Measurements from ENCODE around the gene CACNA1I. TPM values are rescaled to one million over a fixed set of nuclear protein-coding genes. Genes with fewer than 3 reads are reported as not detected.

CACNA1I gene
- polyA plus RNA-seq, 1 experiment, result not detected

GRCh38 chr22:39712751-39713525 lies 142.4 kb downstream of the CACNA1I start:
- DNase-seq (ENCODE audit: low read depth, low spot score), result no peak
- H3K27ac ChIP-seq (ENCODE audit: low read depth, low read length), result no peak overlapping the region
- CTCF ChIA-PET, result interaction anchor here (1.0 kb wide), 1 partner anchor 179 kb away, joined by 3 read pairs; no protein-coding TSS in a partner anchor
- no peaks in the 10 kb centered on the region; the same call in 1 of the 2 replicates for H3K9me3 ChIP-seq (ENCODE audit: control insufficient read depth, insufficient read depth, low read length)
- no peak overlapping the region for H3K4me3 ChIP-seq (ENCODE audit: low read depth, low read length)
- POLR2A ChIA-PET, result no interaction called here
- H3K27me3 ChIP-seq (ENCODE audit: control insufficient read depth, insufficient read depth, low read length), result peaks cover 54% of the 10 kb centered on the region
- TF ChIP-seq, protein P1, sequence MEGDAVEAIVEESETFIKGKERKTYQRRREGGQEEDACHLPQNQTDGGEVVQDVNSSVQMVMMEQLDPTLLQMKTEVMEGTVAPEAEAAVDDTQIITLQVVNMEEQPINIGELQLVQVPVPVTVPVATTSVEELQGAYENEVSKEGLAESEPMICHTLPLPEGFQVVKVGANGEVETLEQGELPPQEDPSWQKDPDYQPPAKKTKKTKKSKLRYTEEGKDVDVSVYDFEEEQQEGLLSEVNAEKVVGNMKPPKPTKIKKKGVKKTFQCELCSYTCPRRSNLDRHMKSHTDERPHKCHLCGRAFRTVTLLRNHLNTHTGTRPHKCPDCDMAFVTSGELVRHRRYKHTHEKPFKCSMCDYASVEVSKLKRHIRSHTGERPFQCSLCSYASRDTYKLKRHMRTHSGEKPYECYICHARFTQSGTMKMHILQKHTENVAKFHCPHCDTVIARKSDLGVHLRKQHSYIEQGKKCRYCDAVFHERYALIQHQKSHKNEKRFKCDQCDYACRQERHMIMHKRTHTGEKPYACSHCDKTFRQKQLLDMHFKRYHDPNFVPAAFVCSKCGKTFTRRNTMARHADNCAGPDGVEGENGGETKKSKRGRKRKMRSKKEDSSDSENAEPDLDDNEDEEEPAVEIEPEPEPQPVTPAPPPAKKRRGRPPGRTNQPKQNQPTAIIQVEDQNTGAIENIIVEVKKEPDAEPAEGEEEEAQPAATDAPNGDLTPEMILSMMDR (IDR thresholded peaks at IDR 0.05; ENCODE audit: low read depth, low read length), result no peak

DNA sequence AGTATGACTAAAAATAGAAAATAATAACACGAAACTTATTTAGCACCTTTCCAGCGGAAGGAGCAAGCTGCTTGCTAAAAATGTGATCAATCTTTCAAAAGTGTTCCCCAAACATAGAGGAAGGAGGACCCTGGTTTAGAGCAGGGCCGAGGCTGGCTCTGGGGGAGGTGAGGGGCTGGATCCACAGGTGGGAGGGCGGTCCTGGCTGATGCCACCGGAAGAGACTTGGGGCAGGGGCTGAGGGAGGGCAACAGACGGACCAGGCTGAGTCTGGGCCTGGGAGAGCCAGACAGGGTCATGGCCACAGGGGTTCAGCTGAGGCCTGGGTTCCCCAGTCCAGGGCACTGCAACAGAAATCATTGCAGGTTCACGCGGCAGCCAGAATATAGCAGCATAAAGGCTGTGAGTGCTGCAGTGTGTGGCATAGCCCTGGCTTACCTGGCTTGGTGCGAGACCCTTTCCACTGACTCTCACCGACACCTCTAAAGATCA lies 143.3 kb downstream of the CACNA1I start:
- H3K27me3 ChIP-seq (ENCODE audit: control insufficient read depth, insufficient read depth, low read length), result peaks cover 58% of the 10 kb centered on the region
- POLR2A ChIA-PET, result no interaction called here
- CTCF ChIA-PET, result interaction anchor here (1.0 kb wide), 1 partner anchor 179 kb away, joined by 3 read pairs; no protein-coding TSS in a partner anchor

DNA sequence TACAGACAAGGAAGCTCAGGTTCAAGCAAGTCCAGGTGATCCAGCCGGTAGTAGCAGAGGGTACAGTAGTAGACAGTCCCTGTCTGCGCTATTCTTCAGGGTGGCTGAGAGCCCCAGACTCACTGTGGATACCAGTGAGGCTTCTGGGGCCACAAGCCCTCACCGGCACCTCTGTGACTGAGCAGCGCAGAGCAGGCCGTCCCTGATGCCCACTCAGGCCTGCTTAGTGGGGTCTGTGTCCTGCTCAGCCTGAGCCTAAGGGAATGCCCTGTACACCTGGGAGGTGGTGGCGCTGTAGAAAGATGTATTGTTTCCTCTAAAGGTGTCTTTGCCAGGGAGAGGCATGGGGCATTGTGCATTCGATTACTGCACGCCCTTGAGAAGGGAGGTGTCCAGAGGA lies 143.8 kb downstream of the CACNA1I start:
- no peaks in the 10 kb centered on the region; the same call in 1 of the 2 replicates for H3K9me3 ChIP-seq (ENCODE audit: control insufficient read depth, insufficient read depth, low read length)
- DNase-seq (ENCODE audit: low read depth, low spot score), result no peak
- ChIA-PET POLR2A (no interaction called here), CTCF (no interaction called here)
- TF ChIP-seq, protein P1 (IDR thresholded peaks at IDR 0.05; ENCODE audit: low read depth, low read length), result no peak
- no peak overlapping the region for H3K27ac ChIP-seq (ENCODE audit: low read depth, low read length)
- peaks cover 55% of the 10 kb centered on the region for H3K27me3 ChIP-seq (ENCODE audit: control insufficient read depth, insufficient read depth, low read length)
- H3K4me3 ChIP-seq (ENCODE audit: low read depth, low read length), result no peak overlapping the region

More for the DNA sequence above, 143.3 kb downstream of the CACNA1I start:
- no peaks in the 10 kb centered on the region; the same call in 1 of the 2 replicates for H3K9me3 ChIP-seq (ENCODE audit: control insufficient read depth, insufficient read depth, low read length)
- H3K4me3 ChIP-seq (ENCODE audit: low read depth, low read length), result no peak overlapping the region
- DNase-seq (ENCODE audit: low read depth, low spot score), result no peak
- no peak overlapping the region for H3K27ac ChIP-seq (ENCODE audit: low read depth, low read length)
- TF ChIP-seq, protein P1 (IDR thresholded peaks at IDR 0.05; ENCODE audit: low read depth, low read length), result no peak

- no peak overlapping the region for H3K27ac ChIP-seq (ENCODE audit: low read depth, low read length)
- ChIA-PET POLR2A (no interaction called here), CTCF (no interaction called here)
- H3K9me3 ChIP-seq (ENCODE audit: control insufficient read depth, insufficient read depth, low read length), result no peaks in the 10 kb centered on the region; the same call in 1 of the 2 replicates
- TF ChIP-seq, protein P1 (IDR thresholded peaks at IDR 0.05; ENCODE audit: low read depth, low read length), result no peak
- DNase-seq (ENCODE audit: low read depth, low spot score), result no peak
- H3K27me3 ChIP-seq (ENCODE audit: control insufficient read depth, insufficient read depth, low read length), result peaks cover 50% of the 10 kb centered on the region
- no peak overlapping the region for H3K4me3 ChIP-seq (ENCODE audit: low read depth, low read length)
Observed at GRCh38 chr22:39715778-39716495, 145.4 kb downstream of the CACNA1I start.

- CTCF ChIA-PET, result no interaction called here
- DNase-seq (ENCODE audit: low read depth, low spot score), result no peak
- peaks cover 47% of the 10 kb centered on the region for H3K27me3 ChIP-seq (ENCODE audit: control insufficient read depth, insufficient read depth, low read length)
- no peak overlapping the region for H3K27ac ChIP-seq (ENCODE audit: low read depth, low read length)
- POLR2A ChIA-PET, result no interaction called here
- TF ChIP-seq, protein P1 (IDR thresholded peaks at IDR 0.05; ENCODE audit: low read depth, low read length), result no peak
- H3K9me3 ChIP-seq (ENCODE audit: control insufficient read depth, insufficient read depth, low read length), result no peaks in the 10 kb centered on the region; the same call in 1 of the 2 replicates
- H3K4me3 ChIP-seq (ENCODE audit: low read depth, low read length), result no peak overlapping the region
Observed at GRCh38 chr22:39716534-39716933, 146.0 kb downstream of the CACNA1I start.

Data from AG04450 (cell line).